Osteoblast (primary cell): ENCODE measurements around the gene ACP1. TPM values are rescaled to one million over a fixed set of nuclear protein-coding genes. Genes with fewer than 3 reads are reported as not detected.

Experiments
- DNase-seq: peaks from one replicate; pipeline ENCODE4 v3.0.0; 2011; ENCODE audit warnings: low spot score, mixed read lengths; ENCODE audit not compliant: insufficient read length; ENCODE audit errors: missing footprints
- H2AFZ ChIP-seq: 2 replicates; pipeline ENCODE4 v1.6.0; 2011; ENCODE audit warnings: mild to moderate bottlenecking, low read length
- H3K27ac ChIP-seq: 2 replicates; pipeline ENCODE4 v1.5.1; 2011; ENCODE audit warnings: mild to moderate bottlenecking, low read depth, low read length, moderate library complexity
- H3K27me3 ChIP-seq: 2 replicates; pipeline ENCODE4 v1.6.0; 2012; ENCODE audit warnings: mild to moderate bottlenecking, control low read depth, inconsistent platforms, low read length, moderate library complexity; ENCODE audit not compliant: insufficient read depth
- H3K36me3 ChIP-seq: 2 replicates; pipeline ENCODE4 v1.5.1; 2011; ENCODE audit warnings: mild to moderate bottlenecking, low read length, control low read depth, moderate library complexity; ENCODE audit not compliant: insufficient read depth
- H3K4me1 ChIP-seq: 2 replicates; pipeline ENCODE4 v1.5.1; 2011; ENCODE audit warnings: mild to moderate bottlenecking, low read length, control low read depth, moderate library complexity; ENCODE audit not compliant: insufficient read depth
- H3K4me2 ChIP-seq: 2 replicates; pipeline ENCODE4 v1.6.0; 2011; ENCODE audit warnings: mild to moderate bottlenecking, low read length; ENCODE audit not compliant: insufficient read depth
- H3K4me3 ChIP-seq: fragments of 200-600 bp; sonication (generic); 3 replicates; pipeline ENCODE4 v1.5.1; 2012; ENCODE audit warnings: mild to moderate bottlenecking, low read length, inconsistent platforms; ENCODE audit not compliant: insufficient read depth
- H3K79me2 ChIP-seq: 2 replicates; pipeline ENCODE4 v1.6.0; 2012; ENCODE audit warnings: mild to moderate bottlenecking, low read length, control low read depth, inconsistent platforms; ENCODE audit not compliant: insufficient read depth
- H3K9me3 ChIP-seq: 2 replicates; pipeline ENCODE4 v1.5.1; 2011; ENCODE audit warnings: low read depth, low read length, control low read depth
- H4K20me1 ChIP-seq: 2 replicates; pipeline ENCODE4 v1.6.0; 2012; ENCODE audit warnings: mild to moderate bottlenecking, low read length, control low read depth; ENCODE audit not compliant: insufficient read depth
- total RNA-seq: library from RNA; depleted of rRNA; stranded (reverse); fragments of >200 nt; gene quantifications from 2 replicates; pipeline ENCODE4 v1.2.3, GENCODE V29; 2012
- TF ChIP-seq, protein P1 (sequence below): IDR thresholded peaks from 2 replicates; pipeline ENCODE4 v1.5.1; 2011; ENCODE audit warnings: mild to moderate bottlenecking, low read depth, low read length, moderate library complexity; ENCODE audit errors: extremely low read depth

The ACP1 gene
- total RNA-seq, 1 donor: 80.0 TPM

DNA sequence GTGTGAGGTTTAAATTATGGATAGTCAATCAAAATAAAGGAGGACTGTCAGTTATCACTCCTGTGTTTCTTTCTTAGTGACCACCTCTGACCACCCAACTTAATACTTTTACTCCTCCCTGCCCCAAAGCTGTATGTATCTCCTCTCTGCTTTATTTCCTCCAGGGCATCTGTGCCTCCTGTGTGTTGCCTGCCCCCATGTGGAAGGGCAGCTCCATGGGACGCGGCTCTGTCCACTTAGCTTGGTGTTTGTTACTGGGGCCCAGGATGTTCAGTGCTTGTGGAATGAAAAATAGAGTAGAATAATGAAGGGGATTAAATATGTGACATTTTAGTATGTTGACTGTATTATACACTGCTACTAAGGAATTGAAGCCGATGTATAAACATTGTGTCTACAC is 9.8 kb downstream of the ACP1 start:
- H3K27ac ChIP-seq: no peak overlapping the region
- H3K4me3 ChIP-seq: no peak overlapping the region
- H3K4me2 ChIP-seq: no peak overlapping the region
- peaks cover 40% of the 10 kb centered on the region for H3K36me3 ChIP-seq
- H3K9me3 ChIP-seq: no peaks in the 10 kb centered on the region
- H3K27me3 ChIP-seq: no peaks in the 10 kb centered on the region
- no peak for DNase-seq
- H2AFZ ChIP-seq: no peak overlapping the region
- H4K20me1 ChIP-seq: peaks cover 48% of the 10 kb centered on the region
- TF ChIP-seq, protein P1, sequence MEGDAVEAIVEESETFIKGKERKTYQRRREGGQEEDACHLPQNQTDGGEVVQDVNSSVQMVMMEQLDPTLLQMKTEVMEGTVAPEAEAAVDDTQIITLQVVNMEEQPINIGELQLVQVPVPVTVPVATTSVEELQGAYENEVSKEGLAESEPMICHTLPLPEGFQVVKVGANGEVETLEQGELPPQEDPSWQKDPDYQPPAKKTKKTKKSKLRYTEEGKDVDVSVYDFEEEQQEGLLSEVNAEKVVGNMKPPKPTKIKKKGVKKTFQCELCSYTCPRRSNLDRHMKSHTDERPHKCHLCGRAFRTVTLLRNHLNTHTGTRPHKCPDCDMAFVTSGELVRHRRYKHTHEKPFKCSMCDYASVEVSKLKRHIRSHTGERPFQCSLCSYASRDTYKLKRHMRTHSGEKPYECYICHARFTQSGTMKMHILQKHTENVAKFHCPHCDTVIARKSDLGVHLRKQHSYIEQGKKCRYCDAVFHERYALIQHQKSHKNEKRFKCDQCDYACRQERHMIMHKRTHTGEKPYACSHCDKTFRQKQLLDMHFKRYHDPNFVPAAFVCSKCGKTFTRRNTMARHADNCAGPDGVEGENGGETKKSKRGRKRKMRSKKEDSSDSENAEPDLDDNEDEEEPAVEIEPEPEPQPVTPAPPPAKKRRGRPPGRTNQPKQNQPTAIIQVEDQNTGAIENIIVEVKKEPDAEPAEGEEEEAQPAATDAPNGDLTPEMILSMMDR: no peak
- H3K4me1 ChIP-seq: no peaks in the 10 kb centered on the region
- peaks cover 67% of the 10 kb centered on the region for H3K79me2 ChIP-seq

DNA sequence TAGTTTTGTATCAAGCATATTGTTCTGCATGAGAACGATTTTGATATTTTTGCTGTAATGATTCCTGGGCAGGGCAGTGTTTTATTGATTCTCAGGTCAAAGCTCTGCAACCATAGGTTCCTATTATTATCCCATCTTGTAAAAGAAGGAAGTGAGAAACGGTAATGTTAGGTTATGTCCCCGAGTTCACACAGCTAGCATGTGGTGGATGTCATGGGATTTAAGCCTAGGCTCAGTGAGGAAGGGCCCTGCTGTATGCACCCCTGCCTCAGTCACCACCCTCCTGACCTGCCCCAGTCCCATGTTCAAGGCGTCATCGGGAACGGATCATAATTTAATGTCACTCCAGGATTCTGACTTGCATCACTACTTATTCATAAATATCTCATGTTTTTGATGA is 10.7 kb downstream of the ACP1 start:
- no peak for DNase-seq
- Histone ChIP-seq H3K79me2 (peaks cover 58% of the 10 kb centered on the region), H3K36me3 (peaks cover 47% of the 10 kb centered on the region), H3K9me3 (no peaks in the 10 kb centered on the region), H2AFZ (no peak overlapping the region), H3K4me3 (no peak overlapping the region), H4K20me1 (peaks cover 44% of the 10 kb centered on the region), H3K27ac (no peak overlapping the region), H3K4me1 (no peaks in the 10 kb centered on the region), H3K4me2 (no peak overlapping the region), H3K27me3 (no peaks in the 10 kb centered on the region)
- TF ChIP-seq, protein P1: no peak

- Histone ChIP-seq H3K27me3 (no peaks in the 10 kb centered on the region), H3K4me3 (no peak overlapping the region), H3K9me3 (no peaks in the 10 kb centered on the region), H3K4me1 (no peaks in the 10 kb centered on the region), H3K4me2 (no peak overlapping the region), H3K79me2 (peaks cover 28% of the 10 kb centered on the region), H4K20me1 (peaks cover 26% of the 10 kb centered on the region), H3K27ac (no peak overlapping the region), H2AFZ (no peak overlapping the region), H3K36me3 (peaks cover 53% of the 10 kb centered on the region)
- TF ChIP-seq, protein P1: no peak
- no peak for DNase-seq
These were observed 13.7 kb downstream of the ACP1 start for GRCh38 chr2:278312-278926.

DNA sequence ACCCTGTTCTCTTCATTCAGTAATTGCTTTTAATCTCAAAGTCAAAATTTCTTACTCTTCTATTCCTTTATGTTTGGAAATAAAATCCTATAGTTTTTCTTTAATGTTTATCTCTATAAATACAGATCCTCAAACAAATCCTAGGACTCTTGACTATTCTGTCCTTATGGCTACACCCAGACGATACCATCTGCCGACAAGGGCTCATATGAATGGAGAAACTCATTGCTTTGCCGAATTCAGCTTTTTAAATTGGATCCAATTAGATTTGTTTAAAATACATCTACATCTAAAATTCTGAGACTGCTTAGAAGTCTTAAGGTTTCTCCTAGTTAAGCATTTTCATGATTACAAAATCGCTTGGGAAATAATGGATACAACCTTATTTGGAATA is 14.2 kb downstream of the ACP1 start:
- Histone ChIP-seq H3K9me3 (no peaks in the 10 kb centered on the region), H2AFZ (no peak overlapping the region), H3K36me3 (peaks cover 53% of the 10 kb centered on the region), H3K79me2 (peaks cover 24% of the 10 kb centered on the region), H4K20me1 (peaks cover 26% of the 10 kb centered on the region), H3K4me1 (peaks cover under 1% of the 10 kb centered on the region), H3K27me3 (no peaks in the 10 kb centered on the region), H3K27ac (no peak overlapping the region), H3K4me3 (no peak overlapping the region), H3K4me2 (no peak overlapping the region)
- no peak for DNase-seq
- TF ChIP-seq, protein P1: no peak
